H9 (cell line): ENCODE data around the gene NR1I2. TPM values are rescaled to one million over a fixed set of nuclear protein-coding genes. Genes with fewer than 3 reads are reported as not detected.

Experiments used
- DNase-seq: peaks from one replicate; pipeline ENCODE4 v3.0.0-alpha.2; 2017
- H2AFZ ChIP-seq: one replicate; pipeline ENCODE4 v1.6.1; 2013; ENCODE audit warnings: mild to moderate bottlenecking, low read length, control low read depth, moderate library complexity
- H2AK5ac ChIP-seq: 2 replicates; pipeline ENCODE4 v1.6.1; 2013; ENCODE audit warnings: low read length, control low read depth, mixed read lengths; ENCODE audit not compliant: insufficient read length
- H2BK120ac ChIP-seq: one replicate; pipeline ENCODE4 v1.6.1; 2013; ENCODE audit warnings: low read depth, mild to moderate bottlenecking, low read length, control low read depth, inconsistent platforms; ENCODE audit not compliant: poor library complexity, severe bottlenecking
- H2BK12ac ChIP-seq: 2 replicates; pipeline ENCODE4 v1.6.1; 2013; ENCODE audit warnings: low read length, control low read depth, mixed read lengths, low read depth; ENCODE audit not compliant: insufficient read length
- H2BK15ac ChIP-seq: 2 replicates; pipeline ENCODE4 v1.6.1; 2013; ENCODE audit warnings: low read depth, low read length, control low read depth
- H2BK20ac ChIP-seq: one replicate; pipeline ENCODE4 v1.6.1; 2013; ENCODE audit warnings: low read depth, mild to moderate bottlenecking, low read length, control low read depth, inconsistent platforms; ENCODE audit not compliant: poor library complexity, severe bottlenecking
- H2BK5ac ChIP-seq: 2 replicates; pipeline ENCODE4 v1.6.1; 2013; ENCODE audit warnings: low read length, control low read depth, mixed read lengths; ENCODE audit not compliant: insufficient read length
- H3K14ac ChIP-seq: 2 replicates; pipeline ENCODE4 v1.6.1; 2013; ENCODE audit warnings: low read length, control low read depth; ENCODE audit not compliant: insufficient read depth
- H3K18ac ChIP-seq: 2 replicates; pipeline ENCODE4 v1.6.1; 2013; ENCODE audit warnings: low read depth, mild to moderate bottlenecking, mixed read lengths, low read length, control low read depth; ENCODE audit not compliant: insufficient read length
- H3K23ac ChIP-seq: 2 replicates; pipeline ENCODE4 v1.6.1; 2013; ENCODE audit warnings: low read length, control low read depth, mixed read lengths, low read depth; ENCODE audit not compliant: insufficient read length
- H3K23me2 ChIP-seq: 2 replicates; pipeline ENCODE4 v1.6.1; 2013; ENCODE audit warnings: low read depth, mild to moderate bottlenecking, mixed read lengths, low read length, control low read depth; ENCODE audit not compliant: insufficient read length, poor library complexity, severe bottlenecking
- H3K27ac ChIP-seq: 2 replicates; pipeline ENCODE4 v1.5.1; 2013; ENCODE audit warnings: low read length, control low read depth, mixed read lengths, low read depth; ENCODE audit not compliant: insufficient read length
- H3K27me3 ChIP-seq: 2 replicates; pipeline ENCODE4 v1.6.1; 2013; ENCODE audit warnings: low read length, control low read depth, inconsistent platforms; ENCODE audit not compliant: insufficient read depth
- H3K4ac ChIP-seq: 2 replicates; pipeline ENCODE4 v1.6.1; 2013; ENCODE audit warnings: low read depth, mild to moderate bottlenecking, control low read depth, inconsistent platforms, low read length, moderate library complexity
- H3K4me1 ChIP-seq: 2 replicates; pipeline ENCODE4 v1.6.1; 2013; ENCODE audit warnings: low read length, control low read depth, inconsistent platforms; ENCODE audit not compliant: insufficient read depth
- H3K4me2 ChIP-seq: 2 replicates; pipeline ENCODE4 v1.6.1; 2013; ENCODE audit warnings: low read length, control low read depth, mixed read lengths; ENCODE audit not compliant: insufficient read length, insufficient read depth
- H3K56ac ChIP-seq: 2 replicates; pipeline ENCODE4 v1.6.1; 2013; ENCODE audit warnings: low read depth, mild to moderate bottlenecking, mixed read lengths, low read length, control low read depth; ENCODE audit not compliant: insufficient read length
- H3K79me1 ChIP-seq: 2 replicates; pipeline ENCODE4 v1.6.1; 2013; ENCODE audit warnings: low read depth, mild to moderate bottlenecking, moderate library complexity, low read length, control low read depth, inconsistent platforms; ENCODE audit not compliant: insufficient read depth, poor library complexity, severe bottlenecking
- H3K79me2 ChIP-seq: 2 replicates; pipeline ENCODE4 v1.6.1; 2013; ENCODE audit warnings: low read length, control low read depth, inconsistent platforms; ENCODE audit not compliant: insufficient read depth
- H3K9ac ChIP-seq: 2 replicates; pipeline ENCODE4 v1.6.1; 2013; ENCODE audit warnings: low read length, control low read depth, mixed read lengths; ENCODE audit not compliant: insufficient read length; ENCODE audit errors: extremely low read depth
- H3K9me3 ChIP-seq: one replicate; pipeline ENCODE4 v1.6.1; 2013; ENCODE audit warnings: low read depth, low read length, inconsistent platforms; ENCODE audit not compliant: control insufficient read depth
- H3T11ph ChIP-seq: one replicate; pipeline ENCODE4 v1.6.1; 2013; ENCODE audit warnings: mild to moderate bottlenecking, low read length, control low read depth, inconsistent platforms
- H4K20me1 ChIP-seq: one replicate; pipeline ENCODE4 v1.6.1; 2013; ENCODE audit not compliant: control insufficient read depth, insufficient read length, insufficient read depth
- H4K5ac ChIP-seq: 2 replicates; pipeline ENCODE4 v1.6.1; 2013; ENCODE audit warnings: low read depth, mild to moderate bottlenecking, mixed read lengths, low read length, control low read depth; ENCODE audit not compliant: insufficient read length
- H4K8ac ChIP-seq: replicated peaks from 2 replicates; pipeline ENCODE4 v1.6.1; 2013; ENCODE audit warnings: low read length, control low read depth, mixed read lengths, low read depth; ENCODE audit not compliant: insufficient read length
- H4K91ac ChIP-seq: 2 replicates; pipeline ENCODE4 v1.6.1; 2013; ENCODE audit warnings: low read depth, mild to moderate bottlenecking, moderate library complexity, mixed read lengths, low read length, control low read depth; ENCODE audit not compliant: insufficient read length
- H3K27ac Mint-ChIP-seq, 3 experiments: 2 replicates in 2 of 3; 3 replicates in 1 of 3; pipeline ENCODE4 v1.8.0; 2020 to 2021; ENCODE audit warnings: mixed read lengths in 3 of 3, mild to moderate bottlenecking in 1 of 3, moderate library complexity in 1 of 3
- H3K27me3 Mint-ChIP-seq: 2 replicates; pipeline ENCODE4 v1.8.0; 2021; ENCODE audit warnings: low read depth, mild to moderate bottlenecking, moderate library complexity, mixed read lengths
- H3K36me3 Mint-ChIP-seq, 3 experiments: 2 replicates in 2 of 3; 3 replicates in 1 of 3; pipeline ENCODE4 v1.8.0; 2020 to 2021; ENCODE audit warnings: low read depth in 3 of 3, mixed read lengths in 3 of 3; ENCODE audit not compliant: insufficient read depth in 1 of 3
- H3K4me1 Mint-ChIP-seq, 2 experiments: 2 replicates each; pipeline ENCODE4 v1.8.0; 2020; ENCODE audit warnings: mixed read lengths in 2 of 2
- H3K4me3 Mint-ChIP-seq, 2 experiments: 2 replicates in 1 of 2; 3 replicates in 1 of 2; pipeline ENCODE4 v1.8.0; 2020 to 2021; ENCODE audit warnings: mild to moderate bottlenecking in 2 of 2, mixed read lengths in 2 of 2, moderate library complexity in 1 of 2
- H3K9me3 Mint-ChIP-seq, 2 experiments: 2 replicates in 1 of 2; 3 replicates in 1 of 2; pipeline ENCODE4 v1.8.0; 2020; ENCODE audit warnings: mild to moderate bottlenecking in 2 of 2, mixed read lengths in 2 of 2, moderate library complexity in 1 of 2
- WGBS: extraction: QIAGEN DNeasy Blood & Tissue Kit; methylation state at CpG from one replicate; pipeline ENCODE4 v1.1.7; 2013; ENCODE audit warnings: missing lambda C conversion rate, low lambda C conversion rate, mixed read lengths; ENCODE audit not compliant: insufficient read length; ENCODE audit errors: extremely low coverage; 5-methylcytosine and 5-hydroxymethylcytosine counted together
- total RNA-seq: library from RNA; stranded (reverse); gene quantifications from 2 replicates; pipeline ENCODE4 v1.2.1, GENCODE V29; 2021
- TF ChIP-seq, protein P1 (sequence below): fragments of 200-600 bp; sonication (generic); conservative IDR thresholded peaks from 3 replicates; pipeline ENCODE4 v1.8.0; 2021; ENCODE audit warnings: antibody characterized with exemption, mild to moderate bottlenecking

NR1I2 gene
- total RNA-seq, 1 experiment from 2014 or later: not detected

GRCh38 chr3:119812491-119813058, 30.7 kb downstream of the NR1I2 start:
- Histone ChIP-seq H3K56ac (no peak overlapping the region), H2BK20ac (no peak overlapping the region), H3K4me2 (no peak overlapping the region), H4K91ac (no peak overlapping the region), H3K27me3 (0 out of 2 replicates have a peak, but pooled peaks cover 3% of the 10 kb centered on the region), H2BK5ac (no peak overlapping the region), H2BK15ac (no peak overlapping the region), H2AK5ac (no peak overlapping the region), H3K23me2 (no peaks in the 10 kb centered on the region), H2BK120ac (no peak overlapping the region), H4K20me1 (peaks cover 2% of the 10 kb centered on the region), H3K9me3 (no peaks in the 10 kb centered on the region), H3K23ac (no peak overlapping the region), H3K79me1 (no peaks in the 10 kb centered on the region), H3K79me2 (no peaks in the 10 kb centered on the region), H4K8ac (no peak overlapping the region), H3K9ac (no peak overlapping the region), H2BK12ac (no peak overlapping the region), H3K27ac (no peak overlapping the region), H3K18ac (no peak overlapping the region), H2AFZ (no peak overlapping the region), H3K4ac (no peak overlapping the region), H3K14ac (no peak overlapping the region), H3K4me1 (no peaks in the 10 kb centered on the region), H4K5ac (no peak overlapping the region), H3T11ph (no peak overlapping the region)
- Mint-ChIP-seq H3K36me3 (no peaks in the 10 kb centered on the region; a peak in 1 of 7 replicates), H3K27ac (no peak overlapping the region), H3K9me3 (no peaks in the 10 kb centered on the region), H3K4me1 (no peaks in the 10 kb centered on the region), H3K27me3 (no peaks in the 10 kb centered on the region; the same call in none of the 2 replicates), H3K4me3 (no peak overlapping the region)
- TF ChIP-seq, protein P1, sequence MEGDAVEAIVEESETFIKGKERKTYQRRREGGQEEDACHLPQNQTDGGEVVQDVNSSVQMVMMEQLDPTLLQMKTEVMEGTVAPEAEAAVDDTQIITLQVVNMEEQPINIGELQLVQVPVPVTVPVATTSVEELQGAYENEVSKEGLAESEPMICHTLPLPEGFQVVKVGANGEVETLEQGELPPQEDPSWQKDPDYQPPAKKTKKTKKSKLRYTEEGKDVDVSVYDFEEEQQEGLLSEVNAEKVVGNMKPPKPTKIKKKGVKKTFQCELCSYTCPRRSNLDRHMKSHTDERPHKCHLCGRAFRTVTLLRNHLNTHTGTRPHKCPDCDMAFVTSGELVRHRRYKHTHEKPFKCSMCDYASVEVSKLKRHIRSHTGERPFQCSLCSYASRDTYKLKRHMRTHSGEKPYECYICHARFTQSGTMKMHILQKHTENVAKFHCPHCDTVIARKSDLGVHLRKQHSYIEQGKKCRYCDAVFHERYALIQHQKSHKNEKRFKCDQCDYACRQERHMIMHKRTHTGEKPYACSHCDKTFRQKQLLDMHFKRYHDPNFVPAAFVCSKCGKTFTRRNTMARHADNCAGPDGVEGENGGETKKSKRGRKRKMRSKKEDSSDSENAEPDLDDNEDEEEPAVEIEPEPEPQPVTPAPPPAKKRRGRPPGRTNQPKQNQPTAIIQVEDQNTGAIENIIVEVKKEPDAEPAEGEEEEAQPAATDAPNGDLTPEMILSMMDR: no peak
- no peak for DNase-seq
- WGBS: no CpG with 5 or more reads among the region's 8 CpGs
